Measurements from ENCODE around the gene ERFL.

DNA sequence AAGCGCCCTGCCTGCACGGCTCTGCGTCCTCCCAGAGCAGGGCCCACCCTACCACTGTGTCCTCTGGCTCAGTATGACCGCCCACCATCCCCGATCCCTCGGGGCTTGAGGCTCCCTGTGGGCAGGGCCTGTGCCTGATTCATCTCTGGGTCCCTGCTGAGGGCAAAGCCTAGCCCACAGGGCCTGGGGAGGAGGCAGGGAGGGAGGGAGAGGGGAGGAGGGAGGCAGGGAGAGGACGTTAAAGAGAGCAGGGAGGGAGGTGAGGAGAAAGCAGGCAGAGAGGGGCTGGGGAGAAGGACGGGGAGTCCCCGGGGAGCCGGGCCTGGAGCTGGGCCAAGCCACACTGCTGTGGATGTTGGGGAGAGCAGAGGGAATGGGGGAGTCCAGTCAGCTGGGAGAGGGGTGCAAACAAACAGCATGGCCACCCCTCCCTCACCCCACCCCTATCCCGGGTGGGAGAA is 4.0 kb upstream of the ERFL start:
- TF ChIP-seq, protein P1, sequence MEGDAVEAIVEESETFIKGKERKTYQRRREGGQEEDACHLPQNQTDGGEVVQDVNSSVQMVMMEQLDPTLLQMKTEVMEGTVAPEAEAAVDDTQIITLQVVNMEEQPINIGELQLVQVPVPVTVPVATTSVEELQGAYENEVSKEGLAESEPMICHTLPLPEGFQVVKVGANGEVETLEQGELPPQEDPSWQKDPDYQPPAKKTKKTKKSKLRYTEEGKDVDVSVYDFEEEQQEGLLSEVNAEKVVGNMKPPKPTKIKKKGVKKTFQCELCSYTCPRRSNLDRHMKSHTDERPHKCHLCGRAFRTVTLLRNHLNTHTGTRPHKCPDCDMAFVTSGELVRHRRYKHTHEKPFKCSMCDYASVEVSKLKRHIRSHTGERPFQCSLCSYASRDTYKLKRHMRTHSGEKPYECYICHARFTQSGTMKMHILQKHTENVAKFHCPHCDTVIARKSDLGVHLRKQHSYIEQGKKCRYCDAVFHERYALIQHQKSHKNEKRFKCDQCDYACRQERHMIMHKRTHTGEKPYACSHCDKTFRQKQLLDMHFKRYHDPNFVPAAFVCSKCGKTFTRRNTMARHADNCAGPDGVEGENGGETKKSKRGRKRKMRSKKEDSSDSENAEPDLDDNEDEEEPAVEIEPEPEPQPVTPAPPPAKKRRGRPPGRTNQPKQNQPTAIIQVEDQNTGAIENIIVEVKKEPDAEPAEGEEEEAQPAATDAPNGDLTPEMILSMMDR (IDR thresholded peaks at IDR 0.05): no peak
- TF ChIP-seq POLR2A (IDR thresholded peaks at IDR 0.05): no peak

Measured in adrenal gland (tissue), 5 donors.